Measurements from ENCODE around the gene ZNF492.
"Not testable (repeated sequence)": the region's sequence is repeated elsewhere in the genome, so short reads cannot be mapped to it uniquely, and the experiment has no call there.

The ZNF492 gene

DNA sequence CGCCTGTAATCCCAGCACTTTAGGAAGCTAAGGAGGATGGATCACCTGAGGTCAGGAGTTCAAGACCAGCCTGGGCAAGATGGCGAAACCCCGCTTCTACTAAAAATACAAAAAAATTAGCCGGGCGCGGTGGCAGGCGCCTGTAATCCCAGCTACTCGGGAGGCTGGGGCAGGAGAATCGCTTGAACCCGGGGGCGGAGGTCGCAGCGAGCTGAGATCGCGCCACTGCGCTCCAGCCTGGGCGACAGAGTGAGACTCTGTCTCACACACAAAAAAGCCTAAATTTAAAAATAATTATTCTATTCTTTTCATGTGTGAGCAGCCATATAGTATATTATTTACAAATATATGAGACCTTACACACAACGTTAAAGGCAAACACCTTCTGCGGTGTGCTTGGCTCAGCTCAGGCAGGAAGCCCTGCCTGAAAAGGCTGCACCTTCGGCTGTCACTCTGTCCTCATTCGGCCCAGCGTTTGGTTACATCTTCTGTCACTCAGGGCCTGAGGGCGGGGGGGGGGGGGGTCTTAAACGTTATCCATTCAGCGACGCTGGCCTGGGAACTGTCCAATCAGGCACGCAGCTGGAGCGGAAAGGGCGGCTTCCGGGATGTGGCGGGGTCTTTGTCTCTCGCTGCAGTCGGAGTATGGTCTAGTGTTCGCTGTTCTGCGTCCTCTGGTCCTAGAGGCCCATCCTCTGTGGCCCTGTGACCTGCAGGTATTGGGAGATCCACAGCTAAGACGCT is at the start of gene ZNF492:
TSS of gene ZNF492 (plus strand) at position 619 of the 744 bp plus-strand sequence. CDS start 19,076 bp downstream, outside the sequence.
- DNase-seq = peak; percentile 64 to 80 (median 74)

GRCh38 chr19:22595422-22595821 is 38.7 kb upstream of the ZNF492 start:
- DNase-seq = no peak

- DNase-seq = no peak
These were observed 38.2 kb upstream of the ZNF492 start for GRCh38 chr19:22595918-22596341.

DNA sequence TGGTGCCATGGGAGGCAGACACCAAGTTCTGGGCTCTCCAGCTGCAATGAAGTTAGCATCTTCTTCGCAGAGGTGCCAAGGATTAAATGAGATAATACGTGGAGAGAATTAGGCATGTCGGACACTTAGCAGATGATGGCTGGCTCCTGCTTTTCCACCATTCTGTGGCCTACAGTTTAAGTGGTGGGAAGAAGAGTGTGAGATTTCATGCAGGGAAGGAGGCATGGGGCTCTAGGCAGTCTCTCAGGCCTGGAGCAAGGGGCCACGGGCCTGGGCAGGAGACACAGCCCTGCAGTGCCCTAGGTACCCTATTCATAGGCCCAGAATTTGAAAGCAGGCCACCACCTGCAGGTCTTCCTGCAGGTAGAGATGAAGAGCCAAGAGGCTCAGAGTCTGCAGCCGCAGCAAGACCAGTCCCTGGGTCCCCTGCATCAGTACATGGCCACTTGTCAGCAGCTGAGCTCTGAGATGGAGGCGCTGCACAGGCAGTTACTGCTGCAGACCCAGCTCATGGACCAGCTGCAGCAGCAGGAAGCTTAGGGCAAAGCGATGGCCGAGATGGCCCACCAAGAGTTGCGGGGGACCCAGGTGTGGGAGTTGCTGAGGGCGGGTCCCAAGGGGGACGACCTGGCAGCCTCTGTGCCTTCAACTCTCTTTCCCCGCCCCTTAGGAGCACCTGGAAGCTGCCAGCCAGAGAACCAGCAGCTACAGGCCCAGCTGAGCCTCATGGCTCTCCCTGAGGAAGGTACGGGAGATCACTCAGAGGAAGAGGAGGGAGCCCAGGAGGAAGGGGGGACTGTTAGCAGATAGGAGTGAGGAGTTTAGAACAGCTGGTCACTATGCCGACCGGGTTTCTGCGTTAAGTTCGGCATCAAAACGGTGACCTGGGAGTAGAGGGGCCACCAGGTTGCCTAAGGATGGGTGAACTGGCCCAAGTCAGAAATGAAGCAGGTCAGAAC is 33.2 kb upstream of the ZNF492 start:
- no peak for DNase-seq

DNA sequence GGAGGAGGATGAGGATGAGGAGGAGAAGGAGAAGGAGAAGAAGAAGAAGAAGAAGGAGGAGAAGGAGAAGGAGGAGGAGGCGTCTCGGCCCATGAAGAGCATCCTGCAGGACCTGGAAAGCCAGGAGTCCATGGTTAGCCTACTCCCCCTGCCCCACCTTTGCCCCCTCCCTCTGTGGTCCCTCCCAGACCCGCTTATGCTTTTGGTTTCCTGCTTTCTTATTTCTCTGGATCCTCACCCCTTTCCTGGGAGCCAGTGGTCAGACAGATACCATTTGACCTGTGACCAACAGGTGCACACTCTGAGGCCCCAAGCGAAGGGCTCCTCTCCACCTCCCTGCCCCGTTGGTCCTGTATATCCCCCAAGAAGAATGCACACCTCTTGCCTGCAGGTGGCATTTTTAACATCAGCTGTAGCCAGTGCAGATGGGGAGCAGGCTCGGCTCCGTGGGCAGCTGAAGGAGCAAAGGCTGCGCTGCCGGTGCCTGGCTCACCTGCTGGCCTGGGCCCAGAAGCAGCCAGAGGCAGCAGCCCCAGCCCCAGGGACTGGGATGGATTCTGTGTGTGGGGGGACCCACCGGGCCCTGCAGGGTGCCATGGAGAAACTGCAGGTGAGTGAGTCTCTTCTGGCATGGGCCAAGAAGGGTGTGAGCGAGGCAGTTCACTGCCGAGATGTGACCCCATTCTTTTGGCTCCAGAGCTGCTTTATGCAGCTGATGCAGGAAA is 32.1 kb upstream of the ZNF492 start:
- no peak for DNase-seq

- DNase-seq = no peak
These were observed 31.4 kb upstream of the ZNF492 start for GRCh38 chr19:22602631-22603272.

DNA sequence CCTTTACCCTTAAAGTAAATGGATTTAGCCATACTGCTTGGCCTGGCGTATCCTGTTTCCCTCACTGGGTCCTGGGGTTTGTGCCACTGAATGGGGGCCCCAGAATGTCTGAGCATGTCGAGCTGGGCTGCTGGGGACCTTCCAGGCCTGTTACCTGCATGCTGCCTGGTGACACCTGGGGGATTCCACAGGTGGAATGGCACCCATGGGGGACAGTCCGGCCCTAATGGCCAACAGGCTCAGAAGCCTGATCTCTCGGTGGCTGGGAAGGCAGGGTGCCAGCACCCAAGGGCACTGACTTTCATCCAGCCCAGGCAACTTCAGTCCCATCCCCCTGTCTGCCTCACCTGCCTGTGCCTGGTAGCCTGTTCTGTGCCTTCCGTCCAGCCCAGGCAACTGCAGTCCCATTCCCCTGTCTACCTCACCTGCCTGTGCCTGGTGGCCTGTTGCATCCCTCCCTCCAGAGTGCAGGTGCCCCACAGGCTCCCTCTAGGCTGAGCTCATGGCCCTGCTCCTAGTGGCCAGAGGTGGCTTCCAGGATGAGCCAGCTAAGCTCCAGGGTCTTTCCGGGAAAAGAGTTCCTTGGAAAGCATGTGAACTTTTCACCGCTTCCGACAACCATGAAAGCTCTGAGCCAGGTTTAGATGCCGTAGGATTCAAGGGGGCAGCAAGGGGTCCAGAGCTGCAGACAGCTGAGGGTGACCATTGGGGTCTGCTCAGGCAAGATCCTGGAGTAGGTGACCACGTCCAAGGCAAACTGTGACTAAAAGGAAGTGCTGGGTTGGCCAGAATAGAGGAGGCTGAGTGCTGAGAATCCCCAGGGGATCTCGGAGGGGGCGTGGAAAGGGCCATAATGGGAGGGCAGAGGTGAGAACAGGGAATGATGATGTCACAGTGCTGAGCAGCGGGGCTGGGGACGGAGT is 30.3 kb upstream of the ZNF492 start:
- no peak for DNase-seq

DNA sequence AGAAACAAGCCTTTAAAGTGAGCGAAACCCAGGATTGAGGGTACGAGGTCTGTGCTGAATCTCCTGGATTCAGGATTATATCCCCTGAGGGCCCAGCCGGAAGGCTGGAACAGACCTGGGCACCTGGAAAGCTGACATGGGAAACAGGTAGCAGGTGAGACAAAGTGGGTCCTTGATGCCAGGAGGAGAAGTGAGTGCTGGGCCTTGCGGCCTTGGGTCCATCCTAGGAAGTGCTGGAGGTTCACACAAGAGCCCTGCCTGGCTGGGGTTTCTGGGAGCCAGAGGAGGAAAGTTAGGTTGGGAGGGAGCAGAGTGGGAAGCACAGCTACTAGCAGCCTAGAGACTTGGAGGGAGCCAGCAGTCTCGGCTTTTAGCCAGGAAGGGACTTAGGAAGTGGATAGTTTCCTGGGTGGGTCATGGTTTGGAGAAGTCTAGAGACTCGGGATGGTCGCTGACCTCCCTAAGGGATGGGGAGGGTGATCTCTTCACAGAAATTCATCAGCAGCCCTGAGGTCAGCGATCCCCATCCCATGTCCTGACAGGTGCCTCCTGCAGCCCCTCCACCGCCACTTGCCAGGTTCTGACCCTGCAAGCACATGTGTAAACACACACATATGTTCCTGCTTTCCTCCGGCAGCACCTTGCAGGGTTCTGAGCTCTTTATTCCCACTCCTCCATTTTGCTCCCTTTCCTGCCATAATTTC is 29.4 kb upstream of the ZNF492 start:
- DNase-seq = no peak

DNA sequence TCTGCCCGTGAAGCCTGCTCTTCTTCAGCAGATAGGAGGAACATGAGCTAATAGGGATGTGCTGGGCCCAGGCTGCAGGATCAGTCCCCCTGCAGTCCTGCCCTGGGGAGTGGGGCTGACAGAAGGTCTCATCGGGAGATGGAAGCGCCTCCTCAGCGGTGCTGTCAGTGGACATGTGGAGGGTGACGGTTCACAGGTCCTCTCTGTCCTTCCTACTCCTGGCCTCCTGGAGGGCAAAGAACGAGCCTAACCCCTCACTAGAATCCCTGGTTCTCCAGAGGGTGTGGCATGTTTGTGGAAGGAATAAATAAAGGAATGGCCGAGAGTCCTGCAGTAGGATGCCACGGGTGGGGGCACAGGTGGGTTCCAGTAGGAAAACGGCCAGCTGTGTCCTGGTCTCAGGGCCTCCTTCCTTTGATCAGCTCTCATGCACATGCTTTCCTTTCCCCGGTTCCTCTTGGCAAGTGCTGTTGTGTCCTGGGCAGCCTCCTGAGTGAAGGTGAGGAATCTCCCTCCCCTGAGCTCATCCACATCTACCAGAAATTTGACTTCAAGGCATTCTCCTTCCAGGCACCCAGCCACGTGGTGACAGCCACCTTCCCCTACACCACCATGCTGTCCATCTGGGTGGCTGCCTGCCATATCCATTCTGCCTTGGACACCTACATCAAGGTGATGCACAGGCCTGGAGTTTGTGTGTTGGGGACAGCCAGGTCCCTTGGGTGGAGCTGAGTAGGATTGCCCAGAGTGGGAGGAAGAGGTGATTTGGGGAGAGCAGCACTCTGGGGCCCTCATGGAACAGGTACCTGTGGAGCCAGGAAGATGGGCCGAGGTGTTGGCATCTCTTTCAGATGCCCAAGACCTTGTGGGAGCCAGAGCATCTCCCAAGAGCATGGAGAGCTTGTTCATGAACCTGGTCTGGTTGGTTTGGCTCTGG is 28.6 kb upstream of the ZNF492 start:
- no peak for DNase-seq

DNA sequence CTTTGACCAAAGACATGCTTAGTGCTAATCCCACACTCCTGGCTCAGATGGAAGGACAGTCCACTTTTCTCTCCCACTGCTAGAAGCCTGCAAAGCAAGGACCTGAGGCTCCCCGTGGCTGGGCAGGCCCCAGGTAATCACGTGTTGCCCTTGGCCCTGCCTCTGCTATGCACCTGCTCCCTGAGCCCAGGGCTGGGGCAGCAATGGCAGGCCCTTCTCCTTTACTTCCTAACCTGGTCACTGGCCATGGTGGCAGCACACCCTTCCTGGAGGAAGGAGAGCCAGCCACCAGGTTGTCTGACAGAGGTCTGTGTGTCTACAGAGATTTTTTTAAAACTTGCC is 27.9 kb upstream of the ZNF492 start:
- DNase-seq = no peak

DNA sequence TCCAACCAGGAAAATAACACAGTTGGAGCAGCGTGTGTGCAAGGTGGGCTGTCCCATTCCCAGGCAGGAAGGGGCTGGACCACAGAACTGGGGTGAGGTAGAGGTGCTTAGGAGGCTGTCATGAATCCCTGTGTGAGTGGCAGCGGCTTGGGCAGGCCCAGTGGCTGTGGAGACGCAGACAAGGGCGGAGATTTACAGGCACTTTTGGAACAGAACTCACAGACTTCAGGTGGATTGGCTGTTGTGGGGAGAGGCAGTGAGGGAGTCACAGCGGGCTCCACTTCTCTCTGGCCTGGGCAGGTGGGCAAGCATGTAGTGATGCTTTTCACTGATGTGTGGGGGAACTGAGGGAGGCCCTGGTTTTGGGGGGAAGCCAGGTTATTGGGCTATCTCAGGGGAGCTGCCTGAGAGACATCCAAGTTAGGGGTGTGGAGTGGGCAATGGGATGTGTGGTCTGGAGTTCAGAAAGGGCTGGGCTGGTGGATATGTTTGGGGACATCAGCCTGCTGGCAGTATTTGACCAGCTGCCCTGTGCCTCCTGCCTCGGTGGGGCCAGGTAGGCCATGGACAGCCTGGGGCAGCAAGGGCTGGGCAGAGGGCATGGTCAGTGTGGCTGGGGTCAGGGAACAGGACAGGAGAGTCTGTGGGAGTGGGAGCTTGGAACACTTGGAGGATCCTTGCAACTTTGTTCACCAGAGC is 27.0 kb upstream of the ZNF492 start:
- DNase-seq = no peak

DNA sequence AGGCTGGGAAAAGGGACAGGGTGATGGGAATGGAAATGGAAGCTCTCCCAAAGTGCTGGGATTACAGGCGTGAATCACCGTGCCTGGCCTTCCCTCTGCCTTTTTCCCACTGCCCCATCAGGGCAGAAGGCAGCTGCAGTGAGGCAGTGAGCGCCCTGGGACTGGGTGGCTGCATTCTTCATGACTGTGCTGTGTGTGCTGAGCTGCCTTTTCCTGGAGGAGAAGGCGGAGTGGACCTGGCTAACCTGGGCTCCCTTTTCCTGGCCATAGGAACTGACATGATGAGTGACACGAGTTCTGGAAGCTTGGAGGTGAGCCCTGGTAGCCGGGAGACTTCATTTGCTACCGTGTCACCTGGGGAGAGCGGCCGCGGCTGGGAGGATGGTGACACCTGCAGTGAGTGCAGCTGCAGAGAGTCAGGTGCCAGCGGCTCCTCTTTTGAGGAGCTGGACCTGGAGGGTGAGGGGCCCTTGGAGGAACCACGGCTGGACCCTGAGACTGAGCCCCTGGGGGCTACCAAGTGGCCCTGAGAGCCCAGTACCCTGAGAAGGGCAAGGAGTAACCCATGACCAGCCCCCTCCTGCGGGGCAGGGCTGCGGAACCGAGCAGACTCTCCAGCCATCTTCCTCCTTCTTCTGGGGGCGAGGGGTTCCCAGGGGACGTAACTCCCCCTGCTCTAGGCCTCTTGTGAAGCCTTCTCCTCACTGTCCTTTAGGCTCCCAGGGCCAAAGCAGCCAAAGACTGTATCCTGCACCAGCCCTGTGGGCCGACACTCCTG is 26.3 kb upstream of the ZNF492 start:
- no peak for DNase-seq

DNA sequence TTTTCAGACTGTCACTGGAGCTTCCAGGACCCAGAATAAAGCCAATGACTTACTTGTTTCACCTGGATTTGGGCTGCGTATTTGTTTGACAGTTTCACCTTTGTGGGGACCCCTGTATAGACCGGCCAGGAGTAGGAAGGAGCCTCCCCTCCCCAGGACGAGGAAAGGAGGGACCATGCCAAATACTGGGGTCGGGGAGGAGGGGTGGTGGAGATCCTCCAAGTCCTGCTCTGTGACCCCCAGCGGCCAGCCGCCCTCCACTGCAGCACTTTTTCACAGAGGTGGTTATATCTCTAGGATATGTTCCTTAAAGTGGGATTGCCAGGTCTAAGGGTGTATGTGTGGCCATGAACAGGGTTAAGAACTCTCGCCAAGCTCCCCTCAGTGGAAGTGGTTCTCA is 25.7 kb upstream of the ZNF492 start:
- DNase-seq = no peak

DNA sequence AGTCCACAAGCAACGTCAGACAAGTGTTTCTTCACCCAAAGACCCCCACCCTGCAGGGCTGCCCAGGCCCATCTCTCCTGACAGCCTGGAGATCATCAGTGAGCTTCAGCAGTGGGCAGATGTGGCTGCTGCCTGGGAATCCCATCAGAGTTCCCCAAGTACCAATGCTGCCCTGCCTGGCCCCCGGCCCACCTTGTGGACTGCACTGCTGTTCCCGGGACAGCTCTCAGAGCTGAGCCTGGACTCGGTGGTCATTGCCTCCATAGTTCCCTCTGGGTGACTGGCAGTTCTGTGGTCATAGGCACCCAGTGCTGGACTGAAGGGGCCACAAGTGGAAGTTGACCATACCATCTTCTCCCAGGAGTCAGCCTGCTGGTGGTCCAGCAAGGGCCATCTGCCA is 24.5 kb upstream of the ZNF492 start:
- no peak for DNase-seq

- no peak for DNase-seq
These were observed 24.0 kb upstream of the ZNF492 start for GRCh38 chr19:22610121-22610520.

DNA sequence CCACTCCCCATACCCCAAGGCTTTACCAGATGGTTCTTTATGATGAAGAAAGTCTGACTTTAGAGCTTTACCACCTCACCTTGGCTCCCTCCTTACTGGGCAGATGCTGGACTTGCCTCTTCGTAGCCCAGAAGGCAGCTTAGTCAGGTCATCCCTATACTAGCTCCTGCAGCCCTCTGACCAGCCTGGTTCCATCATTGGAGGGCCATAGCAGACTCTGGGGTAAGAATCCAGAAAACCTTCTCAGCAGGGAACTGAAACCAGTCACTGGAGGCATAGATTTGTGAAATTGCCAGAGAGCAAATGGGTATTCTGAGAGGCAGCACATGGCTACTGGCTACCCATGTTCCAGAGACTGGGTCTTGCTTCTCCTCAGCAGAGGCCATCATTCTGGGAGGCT is 21.8 kb upstream of the ZNF492 start:
- no peak for DNase-seq

- no peak for DNase-seq
These were observed 17.5 kb upstream of the ZNF492 start for GRCh38 chr19:22616659-22617058.

DNA sequence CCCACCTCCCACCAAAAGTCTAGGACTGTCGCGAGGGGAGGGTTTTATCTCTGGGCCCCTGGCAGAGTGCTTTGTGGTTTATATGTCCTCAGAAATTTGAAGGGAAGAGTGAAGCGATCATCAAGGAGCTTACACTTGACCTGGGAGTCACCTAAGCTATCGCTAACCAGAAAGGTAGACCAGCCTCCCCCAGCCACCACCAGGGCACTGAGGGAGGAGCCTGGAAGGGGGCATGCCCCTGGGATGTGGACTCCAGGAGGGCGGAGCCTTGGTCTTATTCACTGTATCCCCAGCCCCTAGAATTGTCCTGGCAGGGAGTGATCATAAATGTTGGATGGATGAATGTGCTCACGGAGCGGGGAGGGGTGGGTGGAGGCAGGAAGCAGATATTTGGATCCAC is 16.9 kb upstream of the ZNF492 start:
- DNase-seq = not testable (repeated sequence)

Measured in activated naive CD4-positive, alpha-beta T cell (primary cell).